Skeletal muscle tissue (tissue), 4 donors: ENCODE results near the gene RNASET2. TPM values are rescaled to one million over a fixed set of nuclear protein-coding genes. Genes with fewer than 3 reads are reported as not detected.

Experiments
- H3K27ac ChIP-seq: one replicate; pipeline ENCODE4 v1.7.0; 2013; ENCODE audit warnings: mild to moderate bottlenecking, low read depth, low read length, inconsistent platforms
- H3K27me3 ChIP-seq, 3 donors: one replicate each; pipeline ENCODE4 v1.7.0; 2013; ENCODE audit warnings: low read length in 3 of 3; ENCODE audit not compliant: control insufficient read depth in 3 of 3, insufficient read depth in 3 of 3
- H3K36me3 ChIP-seq, 3 donors: one replicate each; pipeline ENCODE4 v1.7.0; 2013; ENCODE audit warnings: low read length in 3 of 3; ENCODE audit not compliant: control insufficient read depth in 3 of 3, insufficient read depth in 3 of 3
- H3K4me1 ChIP-seq, 3 donors: one replicate each; pipeline ENCODE4 v1.7.0; 2013; ENCODE audit warnings: low read length in 3 of 3, mild to moderate bottlenecking in 3 of 3; ENCODE audit not compliant: control insufficient read depth in 3 of 3, insufficient read depth in 3 of 3
- H3K4me3 ChIP-seq, 3 donors: one replicate each; pipeline ENCODE4 v1.7.0; 2013; ENCODE audit warnings: low read length in 3 of 3
- H3K9ac ChIP-seq, 3 donors: one replicate each; pipeline ENCODE4 v1.7.0; 2013; ENCODE audit warnings: low read length in 3 of 3, mild to moderate bottlenecking in 3 of 3, moderate library complexity in 2 of 3, low read depth in 1 of 3
- H3K9me3 ChIP-seq, 3 donors: one replicate each; pipeline ENCODE4 v1.7.0; 2013; ENCODE audit warnings: low read length in 3 of 3; ENCODE audit not compliant: control insufficient read depth in 3 of 3
- total RNA-seq: library from RNA; depleted of rRNA; stranded (reverse); fragments of >200 nt; gene quantifications from one replicate; pipeline ENCODE4 v1.2.3, GENCODE V29; 2014
- donor health status: Osteomylitis.

The RNASET2 gene
- total RNA-seq, 1 donor from 2014 or later: 20.9 TPM

DNA sequence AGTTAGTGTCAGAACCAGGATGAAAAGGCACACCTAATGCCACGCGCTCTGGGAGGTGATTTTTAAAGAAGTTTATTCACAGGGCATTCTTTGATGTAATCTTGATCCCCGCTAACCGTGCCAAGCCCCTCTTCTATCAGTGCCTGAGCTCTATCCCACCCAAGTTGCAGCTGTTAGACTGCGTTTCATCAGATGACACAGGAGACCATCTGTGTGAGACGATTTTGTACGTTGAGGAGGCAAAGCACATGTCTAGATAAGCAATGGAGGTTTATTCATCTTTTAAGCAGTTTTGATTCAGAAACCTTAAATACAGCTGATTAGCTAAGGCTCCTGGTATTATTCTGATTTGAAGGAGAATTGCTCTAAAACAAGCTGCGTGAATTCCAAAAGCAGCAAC lies 18.6 kb downstream of the RNASET2 start:
- Histone ChIP-seq H3K9me3 (no peaks in the 10 kb centered on the region), H3K4me3 (no peak overlapping the region), H3K36me3 (peaks cover 9 to 25% (median 20%) of the 10 kb centered on the region in 3 donors), H3K4me1 (no peaks in the 10 kb centered on the region), H3K9ac (no peak overlapping the region), H3K27ac (no peak overlapping the region), H3K27me3 (no peaks in the 10 kb centered on the region)

- no peaks in the 10 kb centered on the region for H3K9me3 ChIP-seq
- no peak overlapping the region for H3K9ac ChIP-seq
- peaks cover 11 to 27% (median 22%) of the 10 kb centered on the region in 3 donors for H3K36me3 ChIP-seq
- no peak overlapping the region for H3K27ac ChIP-seq
- no peaks in the 10 kb centered on the region for H3K27me3 ChIP-seq
- no peaks in the 10 kb centered on the region for H3K4me1 ChIP-seq
- no peak overlapping the region for H3K4me3 ChIP-seq
Measured at GRCh38 chr6:166936079-166936787, 20.1 kb downstream of the RNASET2 start.

DNA sequence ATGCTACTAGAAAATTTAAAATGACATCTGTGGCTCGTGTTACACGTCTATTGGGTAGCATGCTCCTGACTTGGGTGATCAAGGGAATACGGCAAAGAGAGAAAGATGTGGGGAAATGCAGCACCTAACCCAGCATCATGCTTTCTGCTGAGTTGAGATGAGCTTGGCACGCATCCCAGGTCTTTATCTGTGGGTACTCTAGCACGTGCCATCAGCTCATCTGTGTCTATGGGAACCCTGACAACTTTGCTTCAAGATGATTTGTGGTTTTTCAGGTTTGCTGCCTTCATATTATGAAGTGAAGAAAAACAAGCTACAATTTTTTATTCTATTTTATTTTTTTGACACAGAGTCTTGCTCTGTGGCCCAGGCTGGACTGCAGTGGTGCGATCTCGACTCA lies 21.0 kb downstream of the RNASET2 start:
- Histone ChIP-seq H3K27ac (no peak overlapping the region), H3K9ac (no peak overlapping the region), H3K4me1 (no peaks in the 10 kb centered on the region), H3K27me3 (no peaks in the 10 kb centered on the region), H3K9me3 (no peaks in the 10 kb centered on the region), H3K4me3 (no peak overlapping the region), H3K36me3 (peaks cover 13 to 26% (median 22%) of the 10 kb centered on the region in 3 donors)

GRCh38 chr6:166934174-166934573 lies 22.2 kb downstream of the RNASET2 start:
- H3K27me3 ChIP-seq: no peaks in the 10 kb centered on the region
- H3K27ac ChIP-seq: no peak overlapping the region

DNA sequence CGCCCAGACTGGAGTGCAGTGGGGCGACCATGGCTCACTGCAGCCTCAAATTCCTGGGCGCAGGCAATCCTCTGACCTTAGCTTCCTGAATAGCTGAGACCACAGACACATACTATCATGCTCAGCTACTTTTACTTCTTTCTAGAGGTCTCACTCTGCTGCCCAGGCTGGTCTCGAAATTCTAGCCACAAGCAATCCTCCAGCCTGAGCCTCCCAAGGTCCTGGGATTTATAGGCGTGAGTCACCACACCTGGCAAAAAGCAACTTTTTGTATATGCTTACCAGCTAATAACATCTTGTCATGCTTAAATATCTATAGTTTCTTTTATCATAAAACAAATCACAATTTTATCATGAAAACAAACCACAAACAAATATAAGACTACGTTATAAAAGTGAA lies 23.0 kb downstream of the RNASET2 start:
- Histone ChIP-seq H3K27me3 (no peaks in the 10 kb centered on the region), H3K9ac (no peak overlapping the region), H3K4me3 (no peak overlapping the region), H3K27ac (no peak overlapping the region), H3K4me1 (peaks cover 0 to 4% (median 0%) of the 10 kb centered on the region in 3 donors), H3K36me3 (peaks cover 14 to 26% (median 24%) of the 10 kb centered on the region in 3 donors), H3K9me3 (no peaks in the 10 kb centered on the region)

More at GRCh38 chr6:166934174-166934573, 22.2 kb downstream of the RNASET2 start:
- Histone ChIP-seq H3K9ac (no peak overlapping the region), H3K4me1 (no peaks in the 10 kb centered on the region), H3K36me3 (peaks cover 16 to 26% (median 24%) of the 10 kb centered on the region in 3 donors), H3K4me3 (no peak overlapping the region), H3K9me3 (no peaks in the 10 kb centered on the region)

DNA sequence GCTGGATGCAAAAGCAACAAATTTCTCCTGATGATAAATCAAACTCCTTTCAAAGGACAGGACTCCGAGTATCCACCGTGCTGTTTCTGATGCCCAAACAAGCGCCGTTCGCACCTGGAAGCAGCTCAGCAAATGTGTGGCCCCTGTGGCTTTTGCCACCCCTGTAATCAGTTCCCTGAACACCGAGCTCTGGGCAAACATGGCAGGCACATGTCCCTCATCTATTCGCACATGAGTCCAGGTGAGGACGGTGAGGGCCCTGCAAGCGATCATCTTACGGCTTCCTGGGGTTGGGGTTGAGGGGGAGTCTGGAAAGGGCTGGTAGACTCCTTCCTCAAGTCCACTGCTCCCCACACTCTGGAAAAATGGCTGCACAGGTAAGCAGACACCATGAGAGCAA lies 23.7 kb downstream of the RNASET2 start:
- no peak overlapping the region for H3K9ac ChIP-seq
- H3K27ac ChIP-seq: no peak overlapping the region
- H3K4me1 ChIP-seq: peaks cover 0 to 4% (median 0%) of the 10 kb centered on the region in 3 donors
- no peaks in the 10 kb centered on the region for H3K9me3 ChIP-seq
- H3K36me3 ChIP-seq: peaks cover 9 to 19% (median 19%) of the 10 kb centered on the region in 3 donors
- H3K4me3 ChIP-seq: no peak overlapping the region
- no peaks in the 10 kb centered on the region for H3K27me3 ChIP-seq

GRCh38 chr6:166932116-166932515 lies 24.2 kb downstream of the RNASET2 start:
- Histone ChIP-seq H3K27ac (no peak overlapping the region), H3K9ac (no peak overlapping the region), H3K36me3 (peaks cover 9 to 19% (median 17%) of the 10 kb centered on the region in 3 donors), H3K4me1 (peaks cover 0 to 4% (median 0%) of the 10 kb centered on the region in 3 donors), H3K4me3 (no peak overlapping the region), H3K27me3 (no peaks in the 10 kb centered on the region), H3K9me3 (no peaks in the 10 kb centered on the region)

GRCh38 chr6:166931426-166931970 lies 24.9 kb downstream of the RNASET2 start:
- Histone ChIP-seq H3K4me1 (peaks cover 0 to 4% (median 0%) of the 10 kb centered on the region in 3 donors), H3K27me3 (no peaks in the 10 kb centered on the region), H3K27ac (no peak overlapping the region), H3K36me3 (peaks cover 9 to 19% (median 17%) of the 10 kb centered on the region in 3 donors), H3K4me3 (no peak overlapping the region), H3K9me3 (no peaks in the 10 kb centered on the region), H3K9ac (no peak overlapping the region)

DNA sequence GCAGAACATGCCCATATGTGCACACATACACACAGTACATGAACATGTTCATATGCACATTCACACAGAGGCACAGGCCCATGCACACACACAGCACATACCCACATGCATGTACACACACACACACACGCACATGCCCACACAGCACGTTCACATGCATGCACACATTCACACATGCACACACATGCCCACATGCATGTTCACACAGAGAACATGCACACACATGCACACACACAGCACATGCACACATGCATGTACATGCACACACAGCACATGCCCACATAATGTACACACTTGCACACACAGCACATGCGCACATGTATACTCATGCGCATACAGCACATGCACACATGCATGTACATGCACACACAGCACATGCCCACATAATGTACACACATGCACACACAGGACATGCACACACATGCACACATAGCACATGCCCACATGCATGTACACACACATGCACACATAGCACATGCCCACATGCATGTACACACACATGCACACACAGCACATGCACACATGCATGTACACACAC lies 25.9 kb downstream of the RNASET2 start:
- Histone ChIP-seq H3K27me3 (no peaks in the 10 kb centered on the region), H3K9ac (no peak overlapping the region), H3K9me3 (no peaks in the 10 kb centered on the region), H3K4me3 (no peak overlapping the region), H3K27ac (no peak overlapping the region), H3K4me1 (peaks cover 0 to 4% (median 0%) of the 10 kb centered on the region in 3 donors), H3K36me3 (peaks cover 9 to 19% (median 17%) of the 10 kb centered on the region in 3 donors)

GRCh38 chr6:166929542-166930189 lies 26.7 kb downstream of the RNASET2 start:
- Histone ChIP-seq H3K4me1 (peaks cover 0 to 4% (median 0%) of the 10 kb centered on the region in 3 donors), H3K27me3 (peaks cover 0 to 2% (median 0%) of the 10 kb centered on the region in 3 donors), H3K9ac (no peak overlapping the region), H3K9me3 (no peaks in the 10 kb centered on the region), H3K4me3 (no peak overlapping the region), H3K36me3 (peaks cover 9 to 18% (median 17%) of the 10 kb centered on the region in 3 donors), H3K27ac (no peak overlapping the region)
